GM20000 (cell line): ENCODE results near the gene KANSL2.
"Not testable (repeated sequence)": the region's sequence is repeated elsewhere in the genome, so short reads cannot be mapped to it uniquely, and the experiment has no call there.

Source experiments
- DNase-seq: peaks from one replicate; pipeline ENCODE4 v3.0.0; 2012; ENCODE audit warnings: low spot score
- TF ChIP-seq, protein P1 (sequence below): IDR thresholded peaks from 2 replicates; pipeline ENCODE4 v1.5.1; 2012; ENCODE audit warnings: mild to moderate bottlenecking, control low read depth; ENCODE audit errors: extremely low read depth, missing control alignments

KANSL2 gene

DNA sequence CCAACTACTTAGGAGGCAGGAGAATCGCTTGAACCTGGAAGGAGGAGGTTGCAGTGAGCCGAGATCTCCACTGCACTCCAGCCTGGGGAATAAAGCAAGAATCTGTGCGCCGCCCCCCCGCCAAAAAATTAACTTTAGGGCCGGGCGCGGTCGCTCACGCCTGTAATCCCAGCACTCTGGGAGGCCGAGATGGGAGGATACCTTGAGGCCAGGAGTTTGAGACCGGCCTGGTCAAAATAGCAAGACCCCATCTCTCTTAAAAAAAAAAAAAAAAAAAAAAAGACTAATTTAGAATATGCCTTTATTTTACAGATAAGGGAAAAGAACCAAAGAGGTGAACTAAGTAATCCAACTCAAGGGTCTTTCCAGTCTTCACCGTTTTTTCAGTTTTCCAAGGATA lies 1.2 kb downstream of the KANSL2 start:
- DNase-seq, result no peak
- TF ChIP-seq, protein P1, sequence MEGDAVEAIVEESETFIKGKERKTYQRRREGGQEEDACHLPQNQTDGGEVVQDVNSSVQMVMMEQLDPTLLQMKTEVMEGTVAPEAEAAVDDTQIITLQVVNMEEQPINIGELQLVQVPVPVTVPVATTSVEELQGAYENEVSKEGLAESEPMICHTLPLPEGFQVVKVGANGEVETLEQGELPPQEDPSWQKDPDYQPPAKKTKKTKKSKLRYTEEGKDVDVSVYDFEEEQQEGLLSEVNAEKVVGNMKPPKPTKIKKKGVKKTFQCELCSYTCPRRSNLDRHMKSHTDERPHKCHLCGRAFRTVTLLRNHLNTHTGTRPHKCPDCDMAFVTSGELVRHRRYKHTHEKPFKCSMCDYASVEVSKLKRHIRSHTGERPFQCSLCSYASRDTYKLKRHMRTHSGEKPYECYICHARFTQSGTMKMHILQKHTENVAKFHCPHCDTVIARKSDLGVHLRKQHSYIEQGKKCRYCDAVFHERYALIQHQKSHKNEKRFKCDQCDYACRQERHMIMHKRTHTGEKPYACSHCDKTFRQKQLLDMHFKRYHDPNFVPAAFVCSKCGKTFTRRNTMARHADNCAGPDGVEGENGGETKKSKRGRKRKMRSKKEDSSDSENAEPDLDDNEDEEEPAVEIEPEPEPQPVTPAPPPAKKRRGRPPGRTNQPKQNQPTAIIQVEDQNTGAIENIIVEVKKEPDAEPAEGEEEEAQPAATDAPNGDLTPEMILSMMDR, result no peak

DNA sequence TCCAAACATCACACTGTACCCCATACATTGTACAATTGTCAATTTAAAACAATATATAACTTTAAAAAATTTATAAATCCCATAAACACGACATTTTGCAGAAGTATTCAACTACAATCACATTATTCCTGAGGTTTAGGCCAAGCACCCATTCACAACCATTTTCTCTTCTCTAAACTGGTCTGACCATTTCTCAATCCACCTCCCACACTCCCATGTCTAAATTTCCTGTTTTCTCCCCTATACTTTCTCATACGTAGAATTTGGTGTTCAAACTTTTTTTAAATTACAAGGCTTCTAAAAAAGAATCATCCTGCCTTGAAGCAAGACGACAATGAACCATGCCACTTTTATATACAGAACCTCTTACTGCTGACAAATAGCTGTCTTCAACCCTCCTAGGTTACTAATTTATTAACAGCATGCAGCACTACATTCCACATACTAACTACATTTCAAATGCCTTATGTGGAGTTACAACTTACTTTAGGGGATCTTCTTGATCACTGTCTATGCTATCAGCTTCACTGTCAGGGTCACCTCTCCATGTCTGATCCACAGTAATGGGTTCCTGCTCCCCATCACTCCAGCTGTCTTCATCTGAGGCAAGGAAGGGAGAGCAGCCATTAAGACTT lies 3.4 kb downstream of the KANSL2 start:
- no peak for DNase-seq
- TF ChIP-seq, protein P1, result no peak

DNA sequence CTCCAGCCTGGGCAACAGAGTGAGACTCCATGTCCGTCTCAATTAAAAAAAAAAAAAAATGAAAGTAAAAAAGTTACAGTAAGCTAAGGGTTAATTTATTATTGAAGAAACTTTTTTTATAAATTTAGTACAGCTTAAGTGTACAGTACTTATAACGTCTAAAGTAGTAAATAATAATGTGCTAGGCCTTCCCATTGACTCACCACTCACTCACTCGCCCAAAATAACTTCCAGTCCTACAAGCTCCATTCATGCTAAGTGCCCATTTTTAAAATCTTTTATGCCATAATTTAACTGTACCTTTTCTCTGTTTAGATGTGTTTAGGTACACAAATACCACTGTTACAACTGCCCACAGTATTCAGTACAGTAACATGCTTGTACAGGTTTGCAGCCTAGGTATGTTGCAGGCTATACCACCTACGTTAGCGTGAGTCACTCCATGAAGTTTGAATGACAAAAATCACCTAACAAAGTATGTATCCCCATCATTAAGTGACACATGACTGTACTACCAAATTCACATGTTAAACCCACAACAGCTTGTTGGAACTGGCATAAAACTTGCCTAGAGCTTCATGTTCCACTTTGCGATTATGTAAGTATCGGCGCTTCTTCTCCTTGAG lies 10.7 kb downstream of the KANSL2 start:
- DNase-seq, result no peak
- TF ChIP-seq, protein P1, result no peak

DNA sequence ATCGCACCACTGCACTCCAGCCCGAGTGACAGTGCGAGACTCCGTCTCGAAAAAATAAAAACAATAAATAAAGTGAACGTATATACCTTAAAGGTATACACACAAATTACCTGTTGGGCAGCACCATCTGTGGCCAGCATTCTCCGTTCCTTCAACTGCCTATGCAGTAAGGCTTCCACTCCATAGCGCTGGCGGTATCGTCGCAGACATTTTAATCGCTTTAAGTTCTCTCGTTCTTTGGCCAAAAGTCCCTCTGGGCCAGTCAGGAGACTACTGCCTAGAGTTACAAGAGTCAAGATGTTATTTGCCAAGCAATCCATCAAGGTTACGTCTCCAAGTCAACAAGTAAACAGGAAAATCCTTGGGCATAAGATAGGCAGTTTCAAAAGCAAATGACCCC lies 13.0 kb downstream of the KANSL2 start:
- TF ChIP-seq, protein P1, result no peak
- DNase-seq, result no peak

DNA sequence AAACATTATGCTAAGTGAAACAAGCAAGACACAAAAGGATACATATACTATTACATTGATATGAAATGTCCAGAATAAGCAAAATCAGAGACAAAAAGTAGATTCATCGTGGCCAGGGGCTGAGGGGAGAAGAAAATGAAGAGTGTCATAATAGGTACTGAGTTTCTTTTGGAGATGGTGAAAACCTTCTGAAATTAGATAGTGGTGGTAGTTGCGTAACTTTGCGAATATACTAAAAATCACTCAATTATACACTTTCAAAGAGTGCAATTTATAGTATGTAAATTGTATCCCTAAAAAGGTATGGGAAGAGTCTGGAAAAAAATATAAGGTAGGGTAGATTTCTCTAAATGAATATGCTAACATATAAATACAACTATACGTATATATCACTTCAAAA lies 22.2 kb downstream of the KANSL2 start:
- no peak for DNase-seq
- TF ChIP-seq, protein P1, result no peak

GRCh38 chr12:48651681-48652080 lies 30.4 kb downstream of the KANSL2 start:
- no peak for DNase-seq
- TF ChIP-seq, protein P1, result no peak

- DNase-seq, result not testable (repeated sequence)
Measured at GRCh38 chr12:48645354-48645753, 36.7 kb downstream of the KANSL2 start.

GRCh38 chr12:48643011-48643410 lies 39.0 kb downstream of the KANSL2 start:
- TF ChIP-seq, protein P1, result no peak
- DNase-seq, result no peak

DNA sequence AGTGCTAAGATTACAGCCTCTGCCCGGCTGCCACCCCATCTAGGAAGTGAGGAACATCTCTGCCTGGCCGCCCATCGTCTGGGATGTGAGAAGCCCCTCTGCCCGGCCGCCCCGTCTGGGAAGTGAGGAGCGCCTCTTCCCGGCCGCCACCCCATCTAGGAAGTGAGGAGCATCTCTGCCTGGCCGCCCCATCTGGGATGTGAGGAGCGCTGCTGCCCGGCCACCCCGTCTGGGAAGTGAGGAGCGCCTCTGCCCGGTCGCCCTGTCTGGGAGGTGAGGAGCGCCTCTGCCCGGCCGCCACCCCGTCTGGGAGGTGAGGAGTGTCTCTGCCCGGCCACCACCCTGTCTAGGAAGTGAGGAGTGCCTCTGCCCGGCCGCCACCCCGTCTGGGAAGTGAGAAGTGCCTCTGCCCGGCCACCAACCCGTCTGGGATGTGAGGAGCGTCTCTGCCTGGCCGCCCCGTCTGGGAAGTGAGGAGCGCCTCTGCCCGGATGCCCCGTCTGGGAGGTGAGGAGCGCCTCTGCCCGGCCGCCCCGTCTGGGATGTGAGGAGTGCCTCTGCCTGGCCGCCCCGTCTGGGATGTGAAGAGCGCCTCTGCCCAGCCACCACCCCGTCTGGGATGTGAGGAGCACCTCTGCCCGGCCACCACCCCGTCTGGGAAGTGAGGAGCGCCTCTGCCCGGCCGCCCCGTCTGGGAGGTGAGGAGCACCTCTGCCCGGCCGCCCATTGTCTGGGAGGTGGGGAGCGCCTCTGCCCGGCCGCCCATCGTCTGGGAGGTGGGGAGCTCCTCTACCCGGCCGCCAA lies 40.1 kb downstream of the KANSL2 start:
- DNase-seq, result not testable (repeated sequence)
